Right lobe of liver (tissue), 6 donors: ENCODE data around the gene TMC5. TPM values are rescaled to one million over a fixed set of nuclear protein-coding genes. Genes with fewer than 3 reads are reported as not detected.

Experiments
- ATAC-seq, 4 donors: fragments of 200-7000 bp; cut with Tn5 transposase; one replicate each; pipeline ENCODE4 v1.9.1; 2020; ENCODE audit warnings: mild to moderate bottlenecking in 4 of 4, moderate library complexity in 4 of 4
- DNase-seq, 3 donors: peaks; one replicate each; pipeline ENCODE4 v3.0.0-alpha.2; 2020
- H3K27ac ChIP-seq, 3 donors: fragments of 200-600 bp; one replicate each; pipeline ENCODE4 v1.8.0; 2022
- H3K27me3 ChIP-seq, 2 donors: fragments of 200-600 bp; one replicate each; pipeline ENCODE4 v1.8.0; 2022
- H3K36me3 ChIP-seq, 4 donors: fragments of 200-600 bp; sonication (generic) in 1 of 4; one replicate each; pipeline versions ENCODE4 v1.5.1 to v1.8.0; 2017 to 2022; ENCODE audit warnings: control low read depth in 1 of 4
- H3K4me1 ChIP-seq, 4 donors: fragments of 200-600 bp; sonication (generic) in 1 of 4; one replicate each; pipeline versions ENCODE4 v1.5.1 to v1.8.0; 2017 to 2022; ENCODE audit warnings: control low read depth in 1 of 4
- H3K4me3 ChIP-seq, 3 donors: fragments of 200-600 bp; one replicate each; pipeline ENCODE4 v1.8.0; 2022
- H3K9me3 ChIP-seq, 4 donors: fragments of 200-600 bp; sonication (generic) in 1 of 4; one replicate each; pipeline versions ENCODE4 v1.5.1 to v1.8.0; 2017 to 2022; ENCODE audit warnings: control low read depth in 1 of 4
- POLR2A ChIP-seq: fragments of 450-650 bp; IDR thresholded peaks from one replicate; pipeline ENCODE4 v1.6.1; 2017; ENCODE audit warnings: antibody characterized with exemption, mild to moderate bottlenecking
- WGBS: methylation state at CpG from one replicate; pipeline ENCODE4 v1.1.6; 2018; ENCODE audit warnings: low coverage, low lambda C conversion rate; ENCODE audit not compliant: insufficient coverage; ENCODE audit errors: missing lambda C conversion rate; 5-methylcytosine and 5-hydroxymethylcytosine counted together
- intact Hi-C, 2 donors: fragments of 100-400 bp; cut with DNase I; formaldehyde crosslinking; loops; one replicate each; pipeline versions ENCODE4 v1.11.2 to v1.14.1; 2022
- total RNA-seq, 6 experiments: library from RNA; depleted of rRNA in 2 of 6; stranded (reverse); fragments of >200 nt in 2 of 6; fragmentation: NEBNext Ultra II Directional in 3 of 6; extraction: Animal tissue kit (Norgen Biotek cat#: 25700) in 3 of 6; gene quantifications; one replicate each; pipeline versions ENCODE4 v1.1.0 to v1.2.4, GENCODE V29; 2016 to 2023
- TF ChIP-seq, protein P1 (sequence below), 4 donors: fragments of 200-600 bp in 3 of 4; fragments of 450-650 bp in 1 of 4; IDR thresholded peaks; one replicate each; pipeline versions ENCODE4 v1.5.1 to v1.8.0; 2016 to 2022; ENCODE audit warnings: antibody characterized with exemption in 4 of 4, mild to moderate bottlenecking in 2 of 4
- donor health status: DM: no; HTN: yes; CAD: no.
- donor health status: DM: no; HTN: no; CAD: no.
- donor health status: DM: no; HTN: no; CAD: no.
- donor health status: DM: no; HTN: yes; CAD: no.
- donor health status: DM: no; HTN: yes; CAD: no.

TMC5 gene
- total RNA-seq, 6 experiments from 2014 or later = 0.43 to 3.4 (median 0.93) TPM; not detected in 1

DNA sequence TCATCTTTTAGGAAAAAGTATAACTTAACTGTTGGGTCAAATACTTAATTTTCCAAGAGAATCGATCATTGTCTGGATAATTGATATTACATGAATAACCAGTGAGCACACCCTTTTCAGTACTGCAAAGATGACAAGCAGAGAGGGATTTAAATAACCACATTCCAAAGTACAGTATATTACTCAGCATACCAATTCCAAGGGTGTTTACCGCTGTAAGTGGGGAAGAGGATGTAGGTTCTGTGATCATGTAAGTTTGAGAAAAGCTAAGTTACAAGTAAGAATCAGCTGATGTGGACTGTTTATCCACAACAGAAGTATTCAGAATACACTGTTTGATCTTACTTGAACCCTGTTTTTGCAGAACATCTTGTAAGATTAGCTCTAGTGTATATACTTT lies 98.1 kb downstream of the TMC5 start:
- no peak for DNase-seq
- Histone ChIP-seq H3K27ac (no peak overlapping the region), H3K4me3 (no peak overlapping the region), H3K9me3 (no peaks in the 10 kb centered on the region), H3K36me3 (peaks cover 0 to 6% (median 2%) of the 10 kb centered on the region in 4 donors), H3K27me3 (no peaks in the 10 kb centered on the region), H3K4me1 (peaks cover 0 to 11% (median 4%) of the 10 kb centered on the region in 4 donors)
- WGBS = 100% methylated on average over 1 of the region's 2 CpGs
- no peak for ATAC-seq
- intact Hi-C loops = no loop called here
- TF ChIP-seq POLR2A = no peak
- TF ChIP-seq, protein P1, sequence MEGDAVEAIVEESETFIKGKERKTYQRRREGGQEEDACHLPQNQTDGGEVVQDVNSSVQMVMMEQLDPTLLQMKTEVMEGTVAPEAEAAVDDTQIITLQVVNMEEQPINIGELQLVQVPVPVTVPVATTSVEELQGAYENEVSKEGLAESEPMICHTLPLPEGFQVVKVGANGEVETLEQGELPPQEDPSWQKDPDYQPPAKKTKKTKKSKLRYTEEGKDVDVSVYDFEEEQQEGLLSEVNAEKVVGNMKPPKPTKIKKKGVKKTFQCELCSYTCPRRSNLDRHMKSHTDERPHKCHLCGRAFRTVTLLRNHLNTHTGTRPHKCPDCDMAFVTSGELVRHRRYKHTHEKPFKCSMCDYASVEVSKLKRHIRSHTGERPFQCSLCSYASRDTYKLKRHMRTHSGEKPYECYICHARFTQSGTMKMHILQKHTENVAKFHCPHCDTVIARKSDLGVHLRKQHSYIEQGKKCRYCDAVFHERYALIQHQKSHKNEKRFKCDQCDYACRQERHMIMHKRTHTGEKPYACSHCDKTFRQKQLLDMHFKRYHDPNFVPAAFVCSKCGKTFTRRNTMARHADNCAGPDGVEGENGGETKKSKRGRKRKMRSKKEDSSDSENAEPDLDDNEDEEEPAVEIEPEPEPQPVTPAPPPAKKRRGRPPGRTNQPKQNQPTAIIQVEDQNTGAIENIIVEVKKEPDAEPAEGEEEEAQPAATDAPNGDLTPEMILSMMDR (IDR thresholded peaks at IDR 0.05) = no peak

DNA sequence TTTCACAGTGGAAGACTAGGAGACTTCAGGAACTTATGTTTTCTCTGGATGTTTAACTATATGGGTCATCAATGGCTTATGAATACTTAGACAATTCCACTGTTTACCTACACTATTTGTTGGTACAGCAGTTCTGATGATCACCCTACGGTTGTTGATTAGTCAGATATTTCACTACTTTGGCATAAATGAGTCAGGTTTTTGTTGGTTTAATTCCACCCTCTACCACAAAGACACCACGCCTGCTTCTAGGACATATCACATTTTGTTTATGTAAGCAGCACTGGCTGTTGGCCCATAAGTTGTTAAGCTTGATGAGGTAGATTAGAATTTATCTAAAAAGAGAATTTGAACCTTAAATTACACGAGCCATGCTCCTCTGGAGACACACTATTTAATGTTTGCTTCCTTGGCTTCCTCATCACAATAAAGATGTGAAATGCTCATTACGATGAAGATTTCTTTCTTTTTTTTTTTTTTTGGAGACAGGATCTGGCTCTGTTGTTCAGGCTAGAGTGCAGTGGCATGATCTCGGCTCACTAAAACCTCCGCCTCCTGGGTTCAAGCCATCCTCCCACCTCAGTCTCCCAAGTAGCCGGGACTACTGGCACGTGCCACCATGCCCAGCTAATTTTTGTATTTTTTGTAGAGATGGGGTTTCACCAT lies 99.9 kb downstream of the TMC5 start:
- Histone ChIP-seq H3K27me3 (no peaks in the 10 kb centered on the region), H3K4me3 (no peak overlapping the region), H3K4me1 (peaks cover 0 to 11% (median 4%) of the 10 kb centered on the region in 4 donors), H3K9me3 (no peaks in the 10 kb centered on the region), H3K36me3 (peaks cover 0 to 6% (median 2%) of the 10 kb centered on the region in 4 donors), H3K27ac (no peak overlapping the region)
- DNase-seq = no peak
- TF ChIP-seq, protein P1 (IDR thresholded peaks at IDR 0.05) = no peak
- no peak for TF ChIP-seq POLR2A
- ATAC-seq = peak in 1 of 4 donors; percentile 9
- 68% methylated on average over 8 of the region's 8 CpGs for WGBS
- intact Hi-C loops = no loop called here

DNA sequence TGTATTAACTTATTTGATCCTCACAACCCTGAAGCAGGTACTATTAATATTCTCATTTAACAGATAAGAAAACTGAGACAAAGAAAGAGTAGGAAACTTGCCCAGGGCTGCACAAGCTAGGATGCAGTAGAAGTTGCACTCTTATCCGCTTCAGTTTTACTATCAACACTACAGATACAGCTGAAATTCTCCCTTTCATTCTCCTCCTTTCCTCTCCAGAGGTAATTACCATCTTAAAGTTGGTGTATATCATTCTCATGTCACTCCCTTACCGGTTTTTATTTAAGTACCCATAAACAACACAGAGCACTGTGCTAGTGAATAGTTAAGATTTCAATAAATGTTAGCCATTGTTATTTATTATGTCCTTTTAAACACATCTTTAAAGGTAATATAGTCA lies 100.7 kb downstream of the TMC5 start:
- DNase-seq = no peak
- no peak overlapping the region for H3K4me3 ChIP-seq
- peaks cover 0 to 6% (median 2%) of the 10 kb centered on the region in 4 donors for H3K36me3 ChIP-seq
- 90% methylated on average over 2 of the region's 2 CpGs for WGBS
- ATAC-seq = no peak
- TF ChIP-seq POLR2A = no peak
- TF ChIP-seq, protein P1 (IDR thresholded peaks at IDR 0.05) = no peak
- no peaks in the 10 kb centered on the region for H3K9me3 ChIP-seq
- H3K27ac ChIP-seq = no peak overlapping the region
- intact Hi-C loops = no loop called here
- no peaks in the 10 kb centered on the region for H3K27me3 ChIP-seq
- peaks cover 0 to 8% (median 4%) of the 10 kb centered on the region in 4 donors for H3K4me1 ChIP-seq

DNA sequence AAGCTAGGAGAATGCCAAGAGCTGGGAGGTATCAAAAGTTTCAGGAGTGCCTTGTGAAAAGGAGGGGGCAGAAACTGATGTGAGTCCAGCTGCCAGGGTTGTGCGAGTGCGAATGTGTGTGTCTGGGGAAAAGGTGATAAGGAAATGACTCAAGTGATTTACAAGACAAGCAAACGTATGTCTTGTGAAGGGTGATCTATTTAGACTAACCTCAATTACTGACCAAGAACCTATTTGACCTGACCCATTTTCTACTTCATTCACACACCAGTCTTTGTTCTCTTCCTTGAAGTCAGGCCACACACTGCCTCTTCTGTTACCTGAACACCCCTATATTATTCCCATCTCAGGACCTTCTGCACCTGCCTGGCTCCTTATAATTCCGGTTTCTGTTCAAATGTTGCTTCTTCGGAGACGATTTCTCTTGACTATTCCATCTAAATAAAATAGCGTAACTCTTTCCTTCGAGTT lies 103.2 kb downstream of the TMC5 start:
- 6% methylated on average over 8 of the region's 8 CpGs for WGBS
- intact Hi-C loops = no loop called here
- Histone ChIP-seq H3K27ac (peak overlapping the region; percentile 51 to 75 (median 66)), H3K4me1 (no peaks in the 10 kb centered on the region), H3K27me3 (no peaks in the 10 kb centered on the region), H3K9me3 (no peaks in the 10 kb centered on the region), H3K36me3 (peaks cover 0 to 3% (median under 1%) of the 10 kb centered on the region in 4 donors), H3K4me3 (peak overlapping the region; percentile 64 to 90 (median 86))
- DNase-seq (no peak), ATAC-seq (no peak)
- TF ChIP-seq POLR2A = no peak
- TF ChIP-seq, protein P1 (IDR thresholded peaks at IDR 0.05) = no peak
